ENCODE data around the gene NBPF8.
"Not testable (repeated sequence)": the region's sequence is repeated elsewhere in the genome, so short reads cannot be mapped to it uniquely, and the experiment has no call there.

DNA sequence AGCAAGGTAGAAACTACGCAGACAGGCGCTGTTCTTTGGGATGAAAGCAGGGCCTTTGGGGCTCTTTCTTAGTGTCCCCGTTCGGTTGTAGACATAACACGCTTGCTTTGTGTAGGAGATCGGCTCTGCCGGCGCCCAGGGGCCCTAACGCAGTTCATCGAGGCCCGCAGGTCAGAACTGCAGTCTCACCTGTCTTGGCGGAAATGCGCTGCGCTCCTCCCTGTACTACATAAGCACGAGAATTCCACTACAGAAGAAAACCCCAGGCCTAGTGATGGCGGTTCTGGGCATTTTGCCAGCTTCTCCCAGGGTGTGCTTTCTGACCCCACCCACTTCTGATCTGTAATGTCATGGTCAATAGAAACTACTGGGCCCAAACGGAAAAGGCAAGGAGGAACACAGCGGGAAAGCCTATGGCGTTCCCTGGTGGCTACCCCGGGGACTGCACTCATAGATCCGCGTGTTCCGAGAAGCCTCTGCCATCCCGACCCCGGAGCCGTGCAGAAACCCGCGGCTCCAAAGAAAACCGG is 26.2 kb upstream of the NBPF8 start:
- TF ChIP-seq, protein P1, sequence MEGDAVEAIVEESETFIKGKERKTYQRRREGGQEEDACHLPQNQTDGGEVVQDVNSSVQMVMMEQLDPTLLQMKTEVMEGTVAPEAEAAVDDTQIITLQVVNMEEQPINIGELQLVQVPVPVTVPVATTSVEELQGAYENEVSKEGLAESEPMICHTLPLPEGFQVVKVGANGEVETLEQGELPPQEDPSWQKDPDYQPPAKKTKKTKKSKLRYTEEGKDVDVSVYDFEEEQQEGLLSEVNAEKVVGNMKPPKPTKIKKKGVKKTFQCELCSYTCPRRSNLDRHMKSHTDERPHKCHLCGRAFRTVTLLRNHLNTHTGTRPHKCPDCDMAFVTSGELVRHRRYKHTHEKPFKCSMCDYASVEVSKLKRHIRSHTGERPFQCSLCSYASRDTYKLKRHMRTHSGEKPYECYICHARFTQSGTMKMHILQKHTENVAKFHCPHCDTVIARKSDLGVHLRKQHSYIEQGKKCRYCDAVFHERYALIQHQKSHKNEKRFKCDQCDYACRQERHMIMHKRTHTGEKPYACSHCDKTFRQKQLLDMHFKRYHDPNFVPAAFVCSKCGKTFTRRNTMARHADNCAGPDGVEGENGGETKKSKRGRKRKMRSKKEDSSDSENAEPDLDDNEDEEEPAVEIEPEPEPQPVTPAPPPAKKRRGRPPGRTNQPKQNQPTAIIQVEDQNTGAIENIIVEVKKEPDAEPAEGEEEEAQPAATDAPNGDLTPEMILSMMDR (IDR thresholded peaks at IDR 0.05): not testable (repeated sequence)
- not testable (repeated sequence) for TF ChIP-seq POLR2A (IDR thresholded peaks at IDR 0.05)

Data from uterus (tissue), 2 donors.